Measurements from ENCODE around the gene C4BPB. TPM values are rescaled to one million over a fixed set of nuclear protein-coding genes. Genes with fewer than 3 reads are reported as not detected.

Gene C4BPB
- total and polyA plus RNA-seq, 2 of the 13 experiments (the other 11 are each of a cell fraction or from before 2014, with no cell fraction given), result 155 to 266 TPM

DNA sequence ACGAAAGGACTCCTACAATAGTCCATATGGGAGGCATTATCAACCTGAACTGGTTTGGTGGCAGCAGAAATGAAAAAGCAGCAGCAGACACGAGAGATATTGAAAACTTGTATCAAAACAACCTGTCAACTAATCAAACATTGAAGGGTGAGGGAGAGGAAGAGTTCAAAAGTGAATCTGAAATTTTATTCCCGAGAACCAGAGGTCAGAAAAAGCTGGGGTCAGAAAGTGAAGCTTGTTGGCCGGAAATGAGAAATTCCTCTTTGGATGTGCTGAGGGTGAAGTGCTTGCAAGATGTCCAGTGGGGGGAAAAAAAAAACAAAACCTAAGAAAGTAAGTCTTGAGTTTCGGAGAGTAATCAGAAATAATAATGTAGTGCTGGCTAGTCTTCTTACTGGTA, 13.5 kb downstream of the C4BPB start (continued):
- TF ChIP-seq, protein P1, sequence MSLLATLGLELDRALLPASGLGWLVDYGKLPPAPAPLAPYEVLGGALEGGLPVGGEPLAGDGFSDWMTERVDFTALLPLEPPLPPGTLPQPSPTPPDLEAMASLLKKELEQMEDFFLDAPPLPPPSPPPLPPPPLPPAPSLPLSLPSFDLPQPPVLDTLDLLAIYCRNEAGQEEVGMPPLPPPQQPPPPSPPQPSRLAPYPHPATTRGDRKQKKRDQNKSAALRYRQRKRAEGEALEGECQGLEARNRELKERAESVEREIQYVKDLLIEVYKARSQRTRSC (CRISPR knock-in tag; IDR thresholded peaks at IDR 0.05; ENCODE audit: low read depth), result no peak
- no peak for TF ChIP-seq POLR2AphosphoS5 (IDR thresholded peaks at IDR 0.05; ENCODE audit: low read depth, low read length)
- TF ChIP-seq ZNF883 (CRISPR knock-in tag; IDR thresholded peaks at IDR 0.05; ENCODE audit: not compliant biosample characterization), result no peak
- no peak for TF ChIP-seq ZNF792 (CRISPR knock-in tag; IDR thresholded peaks at IDR 0.05)
- TF ChIP-seq NCOR1 (IDR thresholded peaks at IDR 0.05; ENCODE audit: borderline replicate concordance, low read length), result no peak
- no peak for TF ChIP-seq ZNF446 (CRISPR knock-in tag; IDR thresholded peaks at IDR 0.05)
- no peak for TF ChIP-seq ZSCAN9 (CRISPR knock-in tag; IDR thresholded peaks at IDR 0.05; ENCODE audit: borderline replicate concordance)

DNA sequence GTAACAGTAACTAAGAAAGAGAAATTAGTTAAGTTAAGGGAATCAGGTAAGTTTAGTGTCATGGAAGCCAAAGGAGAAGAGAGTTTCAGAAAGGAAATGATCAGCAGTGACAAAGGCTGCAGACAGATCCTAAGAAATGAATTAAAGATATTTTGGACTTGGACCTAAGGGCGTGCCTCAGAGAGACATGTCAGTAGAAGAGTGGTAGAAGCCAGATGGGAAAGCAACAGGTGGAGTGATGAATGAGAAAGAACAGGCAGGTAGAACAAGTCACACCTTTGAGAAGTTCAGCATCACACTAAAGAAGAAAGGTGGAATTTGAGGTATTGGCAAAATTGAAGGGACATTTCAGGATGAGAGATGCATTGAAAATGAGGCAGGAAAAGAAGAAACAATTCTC, 14.0 kb downstream of the C4BPB start:
- Histone ChIP-seq H3K9me3 (ENCODE audit: low read length) (peaks cover 12% of the 10 kb centered on the region), H3K27me3 (ENCODE audit: control insufficient read depth in 1 of 2, insufficient read depth in 2 of 2, low read length in 2 of 2) (no peaks in the 10 kb centered on the region), H3K9ac (ENCODE audit: insufficient read depth, low read depth, low read length) (no peak overlapping the region), H3K27ac (ENCODE audit: extremely low read length, insufficient read depth, low read length) (no peak overlapping the region), H3K79me2 (ENCODE audit: insufficient read depth, low read length) (no peaks in the 10 kb centered on the region), H3K36me3 (replicated peaks in 1 of 2; ENCODE audit: control insufficient read depth in 1 of 2, insufficient read depth in 2 of 2, low read length in 2 of 2) (peaks cover 12 to 14% of the 10 kb centered on the region in 2 experiments), H3K4me1 (ENCODE audit: insufficient read depth, low read length) (peaks cover 36% of the 10 kb centered on the region), H4K20me1 (ENCODE audit: insufficient read depth, low read length) (no peaks in the 10 kb centered on the region), H3K4me2 (ENCODE audit: low read depth, low read length) (no peak overlapping the region), H2AFZ (ENCODE audit: low read length) (no peak overlapping the region), H3K4me3 (replicated peaks in 1 of 3; ENCODE audit: insufficient read depth in 1 of 3, low read depth in 2 of 3, low read length in 3 of 3) (no peak overlapping the region)
- ChIA-PET POLR2A (interaction anchor here (1.4 to 3.4 kb wide), 2 partner anchors 13 to 250 kb away, joined by 3 to 26 read pairs; partner anchors contain the start of gene C4BPB), CTCF (ENCODE audit: low intra/inter-chr PET ratio, low total read pairs) (no interaction called here)
- 96% methylated on average over 1 of the region's 1 CpG for WGBS (ENCODE audit: low lambda C conversion rate)
- TF ChIP-seq NKX3-1 (CRISPR knock-in tag; IDR thresholded peaks at IDR 0.05), result no peak
- no peak for TF ChIP-seq ZNF670 (CRISPR knock-in tag; IDR thresholded peaks at IDR 0.05; ENCODE audit: borderline replicate concordance)
- TF ChIP-seq ZNF550 (CRISPR knock-in tag; IDR thresholded peaks at IDR 0.05; ENCODE audit: borderline replicate concordance), result no peak
- no peak for TF ChIP-seq SOX13 (IDR thresholded peaks at IDR 0.05)
- TF ChIP-seq SOX13 (CRISPR knock-in tag; conservative IDR thresholded peaks at IDR 0.05 in 1 of 2, IDR thresholded peaks at IDR 0.05 in 1 of 2), result no peak
- TF ChIP-seq, protein P2, sequence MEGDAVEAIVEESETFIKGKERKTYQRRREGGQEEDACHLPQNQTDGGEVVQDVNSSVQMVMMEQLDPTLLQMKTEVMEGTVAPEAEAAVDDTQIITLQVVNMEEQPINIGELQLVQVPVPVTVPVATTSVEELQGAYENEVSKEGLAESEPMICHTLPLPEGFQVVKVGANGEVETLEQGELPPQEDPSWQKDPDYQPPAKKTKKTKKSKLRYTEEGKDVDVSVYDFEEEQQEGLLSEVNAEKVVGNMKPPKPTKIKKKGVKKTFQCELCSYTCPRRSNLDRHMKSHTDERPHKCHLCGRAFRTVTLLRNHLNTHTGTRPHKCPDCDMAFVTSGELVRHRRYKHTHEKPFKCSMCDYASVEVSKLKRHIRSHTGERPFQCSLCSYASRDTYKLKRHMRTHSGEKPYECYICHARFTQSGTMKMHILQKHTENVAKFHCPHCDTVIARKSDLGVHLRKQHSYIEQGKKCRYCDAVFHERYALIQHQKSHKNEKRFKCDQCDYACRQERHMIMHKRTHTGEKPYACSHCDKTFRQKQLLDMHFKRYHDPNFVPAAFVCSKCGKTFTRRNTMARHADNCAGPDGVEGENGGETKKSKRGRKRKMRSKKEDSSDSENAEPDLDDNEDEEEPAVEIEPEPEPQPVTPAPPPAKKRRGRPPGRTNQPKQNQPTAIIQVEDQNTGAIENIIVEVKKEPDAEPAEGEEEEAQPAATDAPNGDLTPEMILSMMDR (CRISPR knock-in tag; IDR thresholded peaks at IDR 0.05), result no peak
- no peak for TF ChIP-seq KDM2A (CRISPR knock-in tag; IDR thresholded peaks at IDR 0.05; ENCODE audit: borderline replicate concordance, low read depth)
- TF ChIP-seq ZNF780A (CRISPR knock-in tag; IDR thresholded peaks at IDR 0.05), result no peak
- ATAC-seq (no peak), DNase-seq (ENCODE audit: low spot score) (no peak), FAIRE-seq (no peak)
- intact Hi-C loops (cut with micrococcal nuclease; ENCODE audit: unreplicated experiment) (loop anchor here (5.0 kb wide), 1 partner anchor 140 kb away; no protein-coding TSS in a partner anchor), in situ Hi-C loops (cut with HindIII; ENCODE audit: extremely low pct_ligation_motif_present, low pct_unique_long_range_greater_than_20kb) (no loop called here)
- BruUV-seq (replicated peaks), result no TSS peak
